ENCODE measurements around the gene ARSB. TPM values are rescaled to one million over a fixed set of nuclear protein-coding genes. Genes with fewer than 3 reads are reported as not detected.

ARSB gene
- total RNA-seq, 1 experiment from 2014 or later: 5.2 TPM

- no TSS peak for BruUV-seq (replicated peaks)
- Mint-ChIP-seq H3K4me1 (ENCODE audit: insufficient read depth, unreplicated experiment) (peaks cover 6% of the 10 kb centered on the region), H3K27ac (ENCODE audit: low read depth, unreplicated experiment) (no peak overlapping the region), H3K36me3 (ENCODE audit: insufficient read depth, unreplicated experiment) (no peaks in the 10 kb centered on the region), H3K4me3 (ENCODE audit: unreplicated experiment) (no peak overlapping the region), H3K9me3 (ENCODE audit: unreplicated experiment) (no peaks in the 10 kb centered on the region), H3K27me3 (ENCODE audit: insufficient read depth, unreplicated experiment) (no peaks in the 10 kb centered on the region)
- ChIA-PET CTCF (no interaction called here), POLR2A (no interaction called here)
- TF ChIP-seq CTCF (IDR thresholded peaks at IDR 0.05; ENCODE audit: unreplicated experiment): no peak
- peak; percentile 19 for DNase-seq (ENCODE audit: unreplicated experiment)
- intact Hi-C loops (cut with micrococcal nuclease): no loop called here
Measured at GRCh38 chr5:78751872-78752271, 233.2 kb downstream of the ARSB start.

GRCh38 chr5:78750281-78750680 is 234.8 kb downstream of the ARSB start:
- CTCF ChIA-PET: no interaction called here
- DNase-seq (ENCODE audit: unreplicated experiment): no peak
- no TSS peak for BruUV-seq (replicated peaks)
- intact Hi-C loops (cut with micrococcal nuclease): no loop called here
- no peak overlapping the region for H3K27ac Mint-ChIP-seq (ENCODE audit: low read depth, unreplicated experiment)
- POLR2A ChIA-PET: interaction anchor here (0.6 to 1.4 kb wide), 2 partner anchors 14 to 38 kb away, joined by 3 to 4 read pairs; no protein-coding TSS in a partner anchor
- no peak for TF ChIP-seq CTCF (IDR thresholded peaks at IDR 0.05; ENCODE audit: unreplicated experiment)
- no peaks in the 10 kb centered on the region for H3K9me3 Mint-ChIP-seq (ENCODE audit: unreplicated experiment)
- no peak overlapping the region for H3K4me3 Mint-ChIP-seq (ENCODE audit: unreplicated experiment)
- H3K27me3 Mint-ChIP-seq (ENCODE audit: insufficient read depth, unreplicated experiment): no peaks in the 10 kb centered on the region
- H3K4me1 Mint-ChIP-seq (ENCODE audit: insufficient read depth, unreplicated experiment): peaks cover 6% of the 10 kb centered on the region
- no peaks in the 10 kb centered on the region for H3K36me3 Mint-ChIP-seq (ENCODE audit: insufficient read depth, unreplicated experiment)

GRCh38 chr5:78747705-78748359 is 237.3 kb downstream of the ARSB start:
- Mint-ChIP-seq H3K27me3 (ENCODE audit: insufficient read depth, unreplicated experiment) (no peaks in the 10 kb centered on the region), H3K4me1 (ENCODE audit: insufficient read depth, unreplicated experiment) (peaks cover 6% of the 10 kb centered on the region), H3K9me3 (ENCODE audit: unreplicated experiment) (no peaks in the 10 kb centered on the region), H3K36me3 (ENCODE audit: insufficient read depth, unreplicated experiment) (no peaks in the 10 kb centered on the region), H3K27ac (ENCODE audit: low read depth, unreplicated experiment) (no peak overlapping the region), H3K4me3 (ENCODE audit: unreplicated experiment) (no peak overlapping the region)
- POLR2A ChIA-PET: interaction anchor here (0.7 to 1.0 kb wide), 2 partner anchors 13 to 31 kb away, joined by 3 read pairs; no protein-coding TSS in a partner anchor
- no peak for DNase-seq (ENCODE audit: unreplicated experiment)
- BruUV-seq (replicated peaks): no TSS peak
- CTCF ChIA-PET: no interaction called here
- intact Hi-C loops (cut with micrococcal nuclease): no loop called here
- TF ChIP-seq CTCF (IDR thresholded peaks at IDR 0.05; ENCODE audit: unreplicated experiment): no peak

GRCh38 chr5:78747055-78747454 is 238.1 kb downstream of the ARSB start:
- no peak for TF ChIP-seq CTCF (IDR thresholded peaks at IDR 0.05; ENCODE audit: unreplicated experiment)
- no peak overlapping the region for H3K27ac Mint-ChIP-seq (ENCODE audit: low read depth, unreplicated experiment)
- intact Hi-C loops (cut with micrococcal nuclease): no loop called here

More at GRCh38 chr5:78747055-78747454, 238.1 kb downstream of the ARSB start:
- no peak for DNase-seq (ENCODE audit: unreplicated experiment)
- ChIA-PET POLR2A (interaction anchor here (1.0 kb wide), 1 partner anchor 31 kb away, joined by 3 read pairs; no protein-coding TSS in a partner anchor), CTCF (interaction anchor here (0.6 kb wide), 1 partner anchor 50 kb away, joined by 3 read pairs; no protein-coding TSS in a partner anchor)
- H3K4me1 Mint-ChIP-seq (ENCODE audit: insufficient read depth, unreplicated experiment): peaks cover 6% of the 10 kb centered on the region
- no TSS peak for BruUV-seq (replicated peaks)
- H3K9me3 Mint-ChIP-seq (ENCODE audit: unreplicated experiment): no peaks in the 10 kb centered on the region
- H3K27me3 Mint-ChIP-seq (ENCODE audit: insufficient read depth, unreplicated experiment): no peaks in the 10 kb centered on the region
- H3K4me3 Mint-ChIP-seq (ENCODE audit: unreplicated experiment): no peak overlapping the region
- H3K36me3 Mint-ChIP-seq (ENCODE audit: insufficient read depth, unreplicated experiment): no peaks in the 10 kb centered on the region
